Measurements from ENCODE around the gene TNRC6A. TPM values are rescaled to one million over a fixed set of nuclear protein-coding genes. Genes with fewer than 3 reads are reported as not detected.

TNRC6A gene
- total RNA-seq, 4 donors from 2014 or later: 26.3 to 120 (median 49.2) TPM

- no peaks in the 10 kb centered on the region for H3K4me1 ChIP-seq
- no peaks in the 10 kb centered on the region for H3K27me3 ChIP-seq
- no peak for DNase-seq (ENCODE audit: low spot score in 2 of 2)
- H3K4me3 ChIP-seq: no peak overlapping the region
- no peak overlapping the region for H3K27ac ChIP-seq
- H3K36me3 ChIP-seq: peaks cover 94% of the 10 kb centered on the region
- WGBS: 71% methylated on average over 1 of the region's 1 CpG
- no peak for TF ChIP-seq POLR2AphosphoS5 (IDR thresholded peaks at IDR 0.05)
- TF ChIP-seq CTCF (IDR thresholded peaks at IDR 0.05): no peak
- no peak for TF ChIP-seq POLR2A (IDR thresholded peaks at IDR 0.05)
- TF ChIP-seq EP300 (IDR thresholded peaks at IDR 0.05): no peak
- no peaks in the 10 kb centered on the region for H3K9me3 ChIP-seq
These were observed 91.1 kb downstream of the TNRC6A start for GRCh38 chr16:24820522-24820921.

DNA sequence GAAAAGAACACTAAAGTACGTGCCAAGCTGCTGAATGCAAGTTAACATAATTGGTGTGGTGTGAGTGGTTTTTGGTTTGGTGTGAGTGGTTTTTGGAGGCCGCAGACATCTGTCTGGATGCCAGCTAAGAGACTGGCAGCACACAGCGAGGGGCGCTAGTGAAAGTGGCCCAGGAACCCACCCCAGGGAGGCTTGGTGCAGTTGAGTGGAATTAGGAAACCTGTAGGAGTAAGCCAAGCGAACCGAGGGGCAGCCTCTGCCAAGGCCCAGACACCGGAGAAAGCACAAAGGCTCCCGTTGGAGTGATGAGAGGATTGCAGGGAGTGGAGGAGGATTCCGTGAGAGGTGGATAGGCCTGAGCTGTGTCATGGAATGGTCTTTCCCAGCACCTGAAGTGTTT is 91.7 kb downstream of the TNRC6A start:
- 88% methylated on average over 9 of the region's 9 CpGs for WGBS
- TF ChIP-seq CTCF (IDR thresholded peaks at IDR 0.05): no peak
- TF ChIP-seq EP300 (IDR thresholded peaks at IDR 0.05): no peak
- no peaks in the 10 kb centered on the region for H3K9me3 ChIP-seq
- H3K4me3 ChIP-seq: no peak overlapping the region
- H3K36me3 ChIP-seq: peaks cover 92% of the 10 kb centered on the region
- no peaks in the 10 kb centered on the region for H3K27me3 ChIP-seq
- no peak overlapping the region for H3K27ac ChIP-seq
- no peaks in the 10 kb centered on the region for H3K4me1 ChIP-seq
- no peak for DNase-seq (ENCODE audit: low spot score in 2 of 2)

GRCh38 chr16:24822542-24822941 is 93.1 kb downstream of the TNRC6A start:
- Histone ChIP-seq H3K9me3 (no peaks in the 10 kb centered on the region), H3K4me3 (no peak overlapping the region), H3K36me3 (peaks cover 92% of the 10 kb centered on the region), H3K27me3 (no peaks in the 10 kb centered on the region), H3K4me1 (no peaks in the 10 kb centered on the region), H3K27ac (no peak overlapping the region)
- no peak for TF ChIP-seq POLR2A (IDR thresholded peaks at IDR 0.05)
- no peak for TF ChIP-seq CTCF (IDR thresholded peaks at IDR 0.05)
- TF ChIP-seq EP300 (IDR thresholded peaks at IDR 0.05): no peak
- no peak for TF ChIP-seq POLR2AphosphoS5 (IDR thresholded peaks at IDR 0.05)
- 87% methylated on average over 10 of the region's 10 CpGs for whole genome bisulfite sequencing
- no peak for DNase-seq (ENCODE audit: low spot score in 2 of 2)

GRCh38 chr16:24822974-24823373 is 93.5 kb downstream of the TNRC6A start:
- no peak for DNase-seq (ENCODE audit: low spot score in 2 of 2)
- Histone ChIP-seq H3K36me3 (peaks cover 92% of the 10 kb centered on the region), H3K27ac (no peak overlapping the region), H3K4me3 (no peak overlapping the region), H3K4me1 (no peaks in the 10 kb centered on the region), H3K27me3 (no peaks in the 10 kb centered on the region), H3K9me3 (no peaks in the 10 kb centered on the region)
- TF ChIP-seq POLR2AphosphoS5 (IDR thresholded peaks at IDR 0.05) (no peak), POLR2A (IDR thresholded peaks at IDR 0.05) (no peak), EP300 (IDR thresholded peaks at IDR 0.05) (no peak), CTCF (IDR thresholded peaks at IDR 0.05) (no peak)
- WGBS: 84% methylated on average over 4 of the region's 8 CpGs

GRCh38 chr16:24825696-24826095 is 96.2 kb downstream of the TNRC6A start:
- H3K9me3 ChIP-seq: no peaks in the 10 kb centered on the region
- no peak overlapping the region for H3K27ac ChIP-seq
- 65% methylated on average over 10 of the region's 10 CpGs for WGBS
- H3K4me1 ChIP-seq: no peaks in the 10 kb centered on the region
- peaks cover 78% of the 10 kb centered on the region for H3K36me3 ChIP-seq
- no peak overlapping the region for H3K4me3 ChIP-seq
- TF ChIP-seq CTCF (IDR thresholded peaks at IDR 0.05) (no peak), EP300 (IDR thresholded peaks at IDR 0.05) (no peak), POLR2AphosphoS5 (IDR thresholded peaks at IDR 0.05) (no peak), POLR2A (IDR thresholded peaks at IDR 0.05) (no peak)
- H3K27me3 ChIP-seq: no peaks in the 10 kb centered on the region
- no peak for DNase-seq (ENCODE audit: low spot score in 2 of 2)
